ENCODE measurements around the gene AGL. TPM values are rescaled to one million over a fixed set of nuclear protein-coding genes. Genes with fewer than 3 reads are reported as not detected.
"Not testable (repeated sequence)": the region's sequence is repeated elsewhere in the genome, so short reads cannot be mapped to it uniquely, and the experiment has no call there.

AGL gene
- total RNA-seq, 1 experiment from 2014 or later: 12.7 TPM

- peaks cover 12% of the 10 kb centered on the region for H3K36me3 ChIP-seq (ENCODE audit: insufficient read depth, low read length, poor library complexity, severe bottlenecking)
- CTCF ChIA-PET: no interaction called here
- BruUV-seq (replicated peaks): no TSS peak
Measured at GRCh38 chr1:99886841-99887240, 36.7 kb downstream of the AGL start.

GRCh38 chr1:99887890-99888289, 37.7 kb downstream of the AGL start:
- H3K27me3 ChIP-seq (replicated peaks; ENCODE audit: insufficient read depth, low read depth, low read length, poor library complexity): no peaks in the 10 kb centered on the region
- H3K4me1 ChIP-seq (ENCODE audit: insufficient read depth, low read length, poor library complexity, severe bottlenecking): no peaks in the 10 kb centered on the region
- peaks cover 16% of the 10 kb centered on the region for H3K36me3 ChIP-seq (ENCODE audit: insufficient read depth, low read length, poor library complexity, severe bottlenecking)
- H3K9me3 ChIP-seq (ENCODE audit: low read depth, low read length, poor library complexity, severe bottlenecking): no peaks in the 10 kb centered on the region
- POLR2A ChIA-PET (ENCODE audit: low non-redundant PET): no interaction called here
- no peak for DNase-seq (ENCODE audit: low spot score)
- no peak overlapping the region for H3K4me3 ChIP-seq (ENCODE audit: low read depth, low read length, poor library complexity, severe bottlenecking)
- CTCF ChIA-PET: no interaction called here
- intact Hi-C loops (cut with micrococcal nuclease; ENCODE audit: unreplicated experiment): no loop called here
- TF ChIP-seq EZH2 (IDR thresholded peaks at IDR 0.05; ENCODE audit: borderline replicate concordance, low read depth, low read length, poor library complexity, severe bottlenecking) (no peak), CTCF (conservative IDR thresholded peaks at IDR 0.05; ENCODE audit: low read depth, low read length) (no peak)
- no peak overlapping the region for H3K27ac ChIP-seq (ENCODE audit: low read depth, low read length, poor library complexity, severe bottlenecking)
- BruUV-seq (replicated peaks): no TSS peak

More at GRCh38 chr1:99886841-99887240, 36.7 kb downstream of the AGL start:
- DNase-seq (ENCODE audit: low spot score): no peak
- Histone ChIP-seq H3K9me3 (ENCODE audit: low read depth, low read length, poor library complexity, severe bottlenecking) (no peaks in the 10 kb centered on the region), H3K27ac (ENCODE audit: low read depth, low read length, poor library complexity, severe bottlenecking) (no peak overlapping the region), H3K4me3 (ENCODE audit: low read depth, low read length, poor library complexity, severe bottlenecking) (no peak overlapping the region), H3K27me3 (replicated peaks; ENCODE audit: insufficient read depth, low read depth, low read length, poor library complexity) (no peaks in the 10 kb centered on the region), H3K4me1 (ENCODE audit: insufficient read depth, low read length, poor library complexity, severe bottlenecking) (no peaks in the 10 kb centered on the region)
- POLR2A ChIA-PET (ENCODE audit: low non-redundant PET): no interaction called here
- intact Hi-C loops (cut with micrococcal nuclease; ENCODE audit: unreplicated experiment): no loop called here
- TF ChIP-seq EZH2 (IDR thresholded peaks at IDR 0.05; ENCODE audit: borderline replicate concordance, low read depth, low read length, poor library complexity, severe bottlenecking) (no peak), CTCF (conservative IDR thresholded peaks at IDR 0.05; ENCODE audit: low read depth, low read length) (no peak)

- Histone ChIP-seq H3K4me3 (ENCODE audit: low read depth, low read length, poor library complexity, severe bottlenecking) (no peak overlapping the region), H3K36me3 (ENCODE audit: insufficient read depth, low read length, poor library complexity, severe bottlenecking) (peaks cover 11% of the 10 kb centered on the region), H3K27me3 (replicated peaks; ENCODE audit: insufficient read depth, low read depth, low read length, poor library complexity) (no peaks in the 10 kb centered on the region), H3K9me3 (ENCODE audit: low read depth, low read length, poor library complexity, severe bottlenecking) (no peaks in the 10 kb centered on the region), H3K4me1 (ENCODE audit: insufficient read depth, low read length, poor library complexity, severe bottlenecking) (no peaks in the 10 kb centered on the region), H3K27ac (ENCODE audit: low read depth, low read length, poor library complexity, severe bottlenecking) (no peak overlapping the region)
- ChIA-PET POLR2A (ENCODE audit: low non-redundant PET) (no interaction called here), CTCF (no interaction called here)
- TF ChIP-seq EZH2 (IDR thresholded peaks at IDR 0.05; ENCODE audit: borderline replicate concordance, low read depth, low read length, poor library complexity, severe bottlenecking) (no peak), CTCF (conservative IDR thresholded peaks at IDR 0.05; ENCODE audit: low read depth, low read length) (no peak)
- intact Hi-C loops (cut with micrococcal nuclease; ENCODE audit: unreplicated experiment): no loop called here
- no TSS peak for BruUV-seq (replicated peaks)
- DNase-seq (ENCODE audit: low spot score): no peak
Measured at GRCh38 chr1:99891997-99892396, 41.8 kb downstream of the AGL start.

GRCh38 chr1:99903278-99903677, 53.1 kb downstream of the AGL start:
- H3K4me3 ChIP-seq (ENCODE audit: low read depth, low read length, poor library complexity, severe bottlenecking); BruUV-seq (replicated peaks); intact Hi-C loops (cut with micrococcal nuclease; ENCODE audit: unreplicated experiment); H3K27me3 ChIP-seq (replicated peaks; ENCODE audit: insufficient read depth, low read depth, low read length, poor library complexity); H3K36me3 ChIP-seq (ENCODE audit: insufficient read depth, low read length, poor library complexity, severe bottlenecking); H3K9me3 ChIP-seq (ENCODE audit: low read depth, low read length, poor library complexity, severe bottlenecking); H3K4me1 ChIP-seq (ENCODE audit: insufficient read depth, low read length, poor library complexity, severe bottlenecking); DNase-seq (ENCODE audit: low spot score); CTCF ChIA-PET; POLR2A ChIA-PET (ENCODE audit: low non-redundant PET); H3K27ac ChIP-seq (ENCODE audit: low read depth, low read length, poor library complexity, severe bottlenecking): not testable (repeated sequence)
